Loucy (cell line): Measurements from ENCODE around the gene PHEX.

Source experiments
- CTCF ChIP-seq: fragments of 200-600 bp; sonication (generic); conservative IDR thresholded peaks from 2 replicates; pipeline ENCODE4 v1.5.1; 2014; ENCODE audit warnings: mild to moderate bottlenecking, antibody characterized with exemption, low read length
- EZH2phosphoT487 ChIP-seq: fragments of 200-600 bp; IDR thresholded peaks from 2 replicates; pipeline ENCODE4 v1.6.1; 2018; ENCODE audit warnings: antibody characterized with exemption, mild to moderate bottlenecking, moderate library complexity, borderline replicate concordance

GRCh38 chrX:22296871-22297270 is 264.7 kb downstream of the PHEX start:
- no peak for TF ChIP-seq CTCF
- TF ChIP-seq EZH2phosphoT487 = no peak
